ENCODE results near the gene ZBTB7C.

The ZBTB7C gene

GRCh38 chr18:48410095-48410920 lies 1.1 kb upstream of the ZBTB7C start:
- no peak overlapping the region for H2AFZ ChIP-seq (ENCODE audit: low read depth, low read length)
- no peaks in the 10 kb centered on the region for H3K79me2 ChIP-seq (ENCODE audit: insufficient read depth, low read length)
- H4K20me1 ChIP-seq (ENCODE audit: insufficient read depth, low read length), result no peaks in the 10 kb centered on the region; the same call in 1 of the 2 replicates
- H3K4me3 ChIP-seq (ENCODE audit: low read depth in 1 of 2, low read length in 2 of 2), result no peak overlapping the region
- DNase-seq (no peak), ATAC-seq (ENCODE audit: insufficient read depth, low read depth) (no peak)
- H3K27ac ChIP-seq (ENCODE audit: low read length), result no peak overlapping the region
- H3K27me3 ChIP-seq (ENCODE audit: insufficient read depth, low read length, poor library complexity), result peaks cover 8% of the 10 kb centered on the region
- H3K9ac ChIP-seq (ENCODE audit: low read depth, low read length), result no peak overlapping the region
- H3K4me1 ChIP-seq (ENCODE audit: insufficient read depth, low read length), result no peaks in the 10 kb centered on the region
- no peak for TF ChIP-seq EZH2 (IDR thresholded peaks at IDR 0.05; ENCODE audit: borderline replicate concordance, low read depth, low read length, severe bottlenecking)
- no peak for TF ChIP-seq CTCF (IDR thresholded peaks at IDR 0.05; ENCODE audit: borderline replicate concordance, extremely low read depth, low read length, poor library complexity, severe bottlenecking)
- no peaks in the 10 kb centered on the region for H3K36me3 ChIP-seq (ENCODE audit: insufficient read depth, low read length)
- H3K4me2 ChIP-seq (ENCODE audit: insufficient read depth, low read length), result no peak overlapping the region
- no peaks in the 10 kb centered on the region for H3K9me3 ChIP-seq (ENCODE audit: insufficient read depth, low read length, severe bottlenecking)

- Histone ChIP-seq H3K4me2 (ENCODE audit: insufficient read depth, low read length) (no peak overlapping the region), H3K9ac (ENCODE audit: low read depth, low read length) (no peak overlapping the region), H3K36me3 (ENCODE audit: insufficient read depth, low read length) (no peaks in the 10 kb centered on the region), H3K9me3 (ENCODE audit: insufficient read depth, low read length, severe bottlenecking) (no peaks in the 10 kb centered on the region), H2AFZ (ENCODE audit: low read depth, low read length) (no peak overlapping the region), H3K79me2 (ENCODE audit: insufficient read depth, low read length) (no peaks in the 10 kb centered on the region), H3K4me1 (ENCODE audit: insufficient read depth, low read length) (no peaks in the 10 kb centered on the region), H4K20me1 (ENCODE audit: insufficient read depth, low read length) (no peaks in the 10 kb centered on the region; the same call in 1 of the 2 replicates), H3K4me3 (ENCODE audit: low read depth in 1 of 2, low read length in 2 of 2) (no peak overlapping the region), H3K27me3 (ENCODE audit: insufficient read depth, low read length, poor library complexity) (peaks cover 6% of the 10 kb centered on the region), H3K27ac (ENCODE audit: low read length) (no peak overlapping the region)
- TF ChIP-seq CTCF (IDR thresholded peaks at IDR 0.05; ENCODE audit: borderline replicate concordance, extremely low read depth, low read length, poor library complexity, severe bottlenecking) (no peak), EZH2 (IDR thresholded peaks at IDR 0.05; ENCODE audit: borderline replicate concordance, low read depth, low read length, severe bottlenecking) (no peak)
- ATAC-seq (ENCODE audit: insufficient read depth, low read depth), result no peak
- DNase-seq, result no peak
Observed at GRCh38 chr18:48409591-48410094, 460 bp upstream of the ZBTB7C start.

- Histone ChIP-seq H3K79me2 (ENCODE audit: insufficient read depth, low read length) (no peaks in the 10 kb centered on the region), H3K9me3 (ENCODE audit: insufficient read depth, low read length, severe bottlenecking) (no peaks in the 10 kb centered on the region), H4K20me1 (ENCODE audit: insufficient read depth, low read length) (no peaks in the 10 kb centered on the region; the same call in 1 of the 2 replicates), H3K27ac (ENCODE audit: low read length) (no peak overlapping the region), H3K4me1 (ENCODE audit: insufficient read depth, low read length) (no peaks in the 10 kb centered on the region), H3K9ac (ENCODE audit: low read depth, low read length) (no peak overlapping the region), H3K27me3 (ENCODE audit: insufficient read depth, low read length, poor library complexity) (peaks cover 6% of the 10 kb centered on the region), H2AFZ (ENCODE audit: low read depth, low read length) (no peak overlapping the region), H3K4me2 (ENCODE audit: insufficient read depth, low read length) (no peak overlapping the region), H3K4me3 (ENCODE audit: low read depth in 1 of 2, low read length in 2 of 2) (no peak overlapping the region), H3K36me3 (ENCODE audit: insufficient read depth, low read length) (no peaks in the 10 kb centered on the region)
- DNase-seq, result no peak
- ATAC-seq (ENCODE audit: insufficient read depth, low read depth), result no peak
- no peak for TF ChIP-seq EZH2 (IDR thresholded peaks at IDR 0.05; ENCODE audit: borderline replicate concordance, low read depth, low read length, severe bottlenecking)
- TF ChIP-seq CTCF (IDR thresholded peaks at IDR 0.05; ENCODE audit: borderline replicate concordance, extremely low read depth, low read length, poor library complexity, severe bottlenecking), result no peak
Observed at GRCh38 chr18:48408111-48408726, 964 bp downstream of the ZBTB7C start.
